ENCODE results near the gene RNF214.
"Not testable (repeated sequence)": the region's sequence is repeated elsewhere in the genome, so short reads cannot be mapped to it uniquely, and the experiment has no call there.

RNF214 gene

GRCh38 chr11:117198613-117199012 is 33.9 kb upstream of the RNF214 start:
- no peak for DNase-seq

- DNase-seq, result no peak
These were observed 33.2 kb upstream of the RNF214 start, which contains the start of gene TAGLN for GRCh38 chr11:117199053-117199915. TAGLN (plus strand) TSS chr11:117199370; CDS start chr11:117203014, 3,644 bp downstream.

- DNase-seq, result no peak
These were observed 32.3 kb upstream of the RNF214 start for GRCh38 chr11:117199916-117200812.

GRCh38 chr11:117200813-117201657 is 31.4 kb upstream of the RNF214 start:
- no peak for DNase-seq

GRCh38 chr11:117201658-117202305 is 30.7 kb upstream of the RNF214 start:
- DNase-seq, result no peak

GRCh38 chr11:117202386-117203068 is 29.9 kb upstream of the RNF214 start:
- DNase-seq, result no peak

- no peak for DNase-seq
These were observed 29.4 kb upstream of the RNF214 start for GRCh38 chr11:117203069-117203407.

GRCh38 chr11:117204283-117205080 is 28.0 kb upstream of the RNF214 start:
- no peak for DNase-seq

GRCh38 chr11:117205211-117205818 is 27.2 kb upstream of the RNF214 start:
- no peak for DNase-seq

GRCh38 chr11:117206111-117206510 is 26.4 kb upstream of the RNF214 start:
- not testable (repeated sequence) for DNase-seq

- not testable (repeated sequence) for DNase-seq
These were observed 25.6 kb upstream of the RNF214 start for GRCh38 chr11:117206859-117207258.

- DNase-seq, result not testable (repeated sequence)
These were observed 25.0 kb upstream of the RNF214 start for GRCh38 chr11:117207481-117207880.

GRCh38 chr11:117208710-117209109 is 23.8 kb upstream of the RNF214 start:
- DNase-seq, result not testable (repeated sequence)

GRCh38 chr11:117209351-117210125 is 22.9 kb upstream of the RNF214 start:
- DNase-seq, result not testable (repeated sequence)

- DNase-seq, result no peak
These were observed 21.9 kb upstream of the RNF214 start for GRCh38 chr11:117210620-117211019.

GRCh38 chr11:117212697-117213355 is 19.6 kb upstream of the RNF214 start:
- DNase-seq, result no peak

GRCh38 chr11:117214404-117215110 is 17.9 kb upstream of the RNF214 start:
- DNase-seq, result no peak

Data from hematopoietic multipotent progenitor cell treated with erythropoietin and hydrocortisone succinate and interleukin-3 and kit ligand, for 6 days (in vitro differentiated cells).